Fibroblast of skin of abdomen (primary cell): Measurements from ENCODE around the gene ATXN1L.
"Not testable (repeated sequence)": the region's sequence is repeated elsewhere in the genome, so short reads cannot be mapped to it uniquely, and the experiment has no call there.

Experiments
- DNase-seq: peaks from one replicate; pipeline ENCODE4 v3.0.0-alpha.2; 2013

The ATXN1L gene

GRCh38 chr16:71894921-71895678 lies 49.3 kb downstream of the ATXN1L start, which contains the start of gene IST1:
Gene IST1 (plus strand): TSS chr16:71895531. CDS start chr16:71915641, 20,110 bp downstream.
- peak; percentile 99 for DNase-seq

- DNase-seq = peak; percentile 32
These were observed 50.0 kb downstream of the ATXN1L start for GRCh38 chr16:71895679-71896365.

GRCh38 chr16:71896764-71897368 lies 51.1 kb downstream of the ATXN1L start:
- DNase-seq = no peak

- no peak for DNase-seq
These were observed 53.4 kb downstream of the ATXN1L start for GRCh38 chr16:71899171-71899570.

GRCh38 chr16:71902656-71903365 lies 57.0 kb downstream of the ATXN1L start:
- DNase-seq = no peak

GRCh38 chr16:71903608-71904007 lies 57.8 kb downstream of the ATXN1L start:
- DNase-seq = no peak

- DNase-seq = no peak
These were observed 58.5 kb downstream of the ATXN1L start for GRCh38 chr16:71904239-71904638.

- DNase-seq = not testable (repeated sequence)
These were observed 60.0 kb downstream of the ATXN1L start for GRCh38 chr16:71905765-71906164.
